Loucy (cell line): Measurements from ENCODE around the gene PIGS.

Experiments
- CTCF ChIP-seq: fragments of 200-600 bp; sonication (generic); conservative IDR thresholded peaks from 2 replicates; pipeline ENCODE4 v1.5.1; 2014; ENCODE audit warnings: mild to moderate bottlenecking, antibody characterized with exemption, low read length
- EZH2phosphoT487 ChIP-seq: fragments of 200-600 bp; IDR thresholded peaks from 2 replicates; pipeline ENCODE4 v1.6.1; 2018; ENCODE audit warnings: antibody characterized with exemption, mild to moderate bottlenecking, moderate library complexity, borderline replicate concordance

GRCh38 chr17:28582513-28582912 is 11.2 kb upstream of the PIGS start:
- TF ChIP-seq CTCF (no peak), EZH2phosphoT487 (no peak)
